HCT116 (cell line): ENCODE measurements around the gene CHSY1. TPM values are rescaled to one million over a fixed set of nuclear protein-coding genes. Genes with fewer than 3 reads are reported as not detected.

Experiments
- ATAC-seq: fragments of 200-7000 bp; cut with Tn5 transposase; 2 replicates; pipeline ENCODE4 v1.9.1; 2020; ENCODE audit warnings: mild to moderate bottlenecking, moderate library complexity
- BruUV-seq: library from RNA; stranded (reverse); fragments of 400-500 nt; replicated peaks from 2 replicates; lab custom pipeline; 2021; lab: Mats Ljungman, UMichigan
- CTCF ChIA-PET: fragments of 300-600 bp; sonication (Branson Sonifier 250); formaldehyde crosslinking; loops from one replicate; lab custom pipeline; 2021; ENCODE audit warnings: antibody characterized with exemption; lab: Charles Lee
- POLR2A ChIA-PET: fragments of 300-600, 350-600 bp; sonication (Branson Sonifier 250); formaldehyde crosslinking; loops from one replicate; lab custom pipeline; 2021; ENCODE audit warnings: antibody characterized with exemption; lab: Charles Lee
- RAD21 ChIA-PET, 2 experiments: fragments of 300-600 bp; sonication (Branson Sonifier 250); formaldehyde crosslinking; loops; one replicate each; lab custom pipeline; 2023; ENCODE audit warnings: low total read pairs in 2 of 2; ENCODE audit not compliant: uncharacterized antibody in 2 of 2, unreplicated experiment in 2 of 2, low non-redundant PET in 1 of 2; lab: Charles Lee
- DNase-seq: peaks from one replicate; pipeline ENCODE4 v3.0.0-alpha.2; 2010; ENCODE audit warnings: low read depth, low spot score
- H2AFZ ChIP-seq: fragments of 200-600 bp; shearing (Covaris generic), sonication (generic); 2 replicates; pipeline ENCODE4 v1.6.1; 2017; ENCODE audit warnings: low read depth, mixed run types, mixed read lengths, antibody characterized with exemption, low read length; ENCODE audit not compliant: poor library complexity, severe bottlenecking
- H3K27ac ChIP-seq: 2 replicates; pipeline ENCODE4 v1.5.1; 2012; ENCODE audit warnings: low read depth, low read length
- H3K27me3 ChIP-seq: fragments of 200-600 bp; sonication (generic); 2 replicates; pipeline ENCODE4 v1.6.1; 2016; ENCODE audit warnings: mixed run types, low read length, mixed read lengths; ENCODE audit not compliant: insufficient read depth
- H3K36me3 ChIP-seq, 2 experiments: fragments of 200-500 bp in 1 of 2; fragments of 200-600 bp in 1 of 2; sonication (Bioruptor generic) in 1 of 2; sonication (generic) in 1 of 2; 2 replicates each; pipeline versions ENCODE4 v1.5.1 to v1.6.1; 2014 to 2016; ENCODE audit warnings: low read length in 2 of 2, inconsistent platforms in 1 of 2, mixed read lengths in 1 of 2, mixed run types in 1 of 2; ENCODE audit not compliant: insufficient read depth in 2 of 2, control insufficient read depth in 1 of 2
- H3K4me1 ChIP-seq, 2 experiments: fragments of 200-600 bp in 1 of 2; sonication (generic) in 1 of 2; 2 replicates each; pipeline versions ENCODE4 v1.5.1 to v1.6.1; 2012 to 2017; ENCODE audit warnings: low read length in 2 of 2, inconsistent platforms in 1 of 2, mild to moderate bottlenecking in 1 of 2, mixed read lengths in 1 of 2, mixed run types in 1 of 2, moderate library complexity in 1 of 2; ENCODE audit not compliant: insufficient read depth in 2 of 2, control insufficient read depth in 1 of 2
- H3K4me2 ChIP-seq: fragments of 200-600 bp; sonication (generic); 2 replicates; pipeline ENCODE4 v1.6.1; 2017; ENCODE audit warnings: mixed run types, low read length, mixed read lengths
- H3K4me3 ChIP-seq, 2 experiments: fragments of 200-600 bp in 1 of 2; sonication (generic) in 1 of 2; replicated peaks in 1 of 2; 2 replicates each; pipeline ENCODE4 v1.5.1; 2011 to 2016; ENCODE audit warnings: low read length in 2 of 2, control low read depth in 1 of 2, low read depth in 1 of 2, mild to moderate bottlenecking in 1 of 2, mixed read lengths in 1 of 2, mixed run types in 1 of 2
- H3K79me2 ChIP-seq: fragments of 200-600 bp; sonication (generic); 2 replicates; pipeline ENCODE4 v1.6.1; 2017; ENCODE audit warnings: mild to moderate bottlenecking, mixed run types, low read length, moderate library complexity, mixed read lengths; ENCODE audit not compliant: insufficient read depth
- H3K9ac ChIP-seq: fragments of 200-600 bp; sonication (generic); 2 replicates; pipeline ENCODE4 v1.6.1; 2016; ENCODE audit warnings: low read length, mixed read lengths
- H3K9me2 ChIP-seq: fragments of 200-600 bp; sonication (generic), shearing (Covaris generic); 2 replicates; pipeline ENCODE4 v1.6.1; 2017; ENCODE audit warnings: mixed run types, mild to moderate bottlenecking, moderate library complexity; ENCODE audit not compliant: insufficient read depth
- H3K9me3 ChIP-seq, 2 experiments: fragments of 200-500 bp in 1 of 2; fragments of 200-600 bp in 1 of 2; sonication (Bioruptor generic) in 1 of 2; sonication (generic) in 1 of 2; 2 replicates each; pipeline ENCODE4 v1.6.1; 2014 to 2017; ENCODE audit warnings: low read length in 2 of 2, mixed read lengths in 2 of 2, inconsistent platforms in 1 of 2, low read depth in 1 of 2, mild to moderate bottlenecking in 1 of 2, mixed run types in 1 of 2, moderate library complexity in 1 of 2; ENCODE audit not compliant: control insufficient read depth in 1 of 2, insufficient read depth in 1 of 2
- H4K20me1 ChIP-seq: fragments of 200-600 bp; sonication (generic), shearing (Covaris generic); 2 replicates; pipeline ENCODE4 v1.6.1; 2017; ENCODE audit warnings: mixed run types, mild to moderate bottlenecking, moderate library complexity; ENCODE audit not compliant: insufficient read depth
- ELF1 ChIP-seq: IDR thresholded peaks from 2 replicates; pipeline ENCODE4 v1.6.1; 2012; ENCODE audit warnings: low read depth, borderline replicate concordance
- JUND ChIP-seq: IDR thresholded peaks from 2 replicates; pipeline ENCODE4 v1.6.1; 2012
- MAX ChIP-seq: IDR thresholded peaks from 2 replicates; pipeline ENCODE4 v1.6.1; 2012
- POLR2A ChIP-seq: IDR thresholded peaks from 2 replicates; pipeline ENCODE4 v1.7.0; 2011; ENCODE audit warnings: borderline replicate concordance; ENCODE audit not compliant: insufficient read depth, insufficient read length; ENCODE audit errors: extremely low read depth
- POLR2AphosphoS5 ChIP-seq: IDR thresholded peaks from 2 replicates; pipeline ENCODE4 v1.6.1; 2011; ENCODE audit warnings: mild to moderate bottlenecking, low read depth, low read length, moderate library complexity
- REST ChIP-seq: IDR thresholded peaks from 2 replicates; pipeline ENCODE4 v1.6.1; 2012; ENCODE audit warnings: low read depth
- SIN3A ChIP-seq: IDR thresholded peaks from 2 replicates; pipeline ENCODE4 v1.6.1; 2012; ENCODE audit warnings: low read depth
- SP1 ChIP-seq: IDR thresholded peaks from 2 replicates; pipeline ENCODE4 v1.6.1; 2012; ENCODE audit warnings: low read depth
- SRF ChIP-seq: IDR thresholded peaks from 2 replicates; pipeline ENCODE4 v1.6.1; 2012; ENCODE audit warnings: low read depth
- TCF7L2 ChIP-seq: IDR thresholded peaks from 2 replicates; pipeline ENCODE4 v1.7.0; 2011; ENCODE audit warnings: borderline replicate concordance, inconsistent platforms; ENCODE audit not compliant: insufficient read depth, insufficient read length; ENCODE audit errors: extremely low read depth
- ZBTB33 ChIP-seq: IDR thresholded peaks from 2 replicates; pipeline ENCODE4 v1.6.1; 2011; ENCODE audit warnings: mild to moderate bottlenecking, low read length, moderate library complexity; ENCODE audit not compliant: insufficient replicate concordance; ENCODE audit errors: extremely low read depth
- ZFX ChIP-seq: fragments of 450-650 bp; IDR thresholded peaks from 2 replicates; pipeline ENCODE4 v1.6.1; 2017
- ZNF274 ChIP-seq: fragments of 200-500 bp; sonication (Bioruptor generic); IDR thresholded peaks from 2 replicates; pipeline ENCODE4 v1.6.1; 2014; ENCODE audit warnings: mild to moderate bottlenecking, low read depth, low read length, inconsistent platforms
- intact Hi-C: fragments of 100-400 bp; cut with micrococcal nuclease; formaldehyde crosslinking; loops from 2 replicates; pipeline ENCODE4 v1.10.0; 2022
- total RNA-seq: library from RNA; stranded (reverse); gene quantifications from one replicate; pipeline ENCODE4 v1.2.1, GENCODE V29; 2021; ENCODE audit not compliant: unreplicated experiment

The CHSY1 gene
- total RNA-seq, 1 experiment from 2014 or later: 25.4 TPM

GRCh38 chr15:101178931-101179330 is 72.9 kb downstream of the CHSY1 start:
- H2AFZ ChIP-seq: no peak overlapping the region
- H4K20me1 ChIP-seq: 0 out of 2 replicates have a peak, but pooled peaks cover 6% of the 10 kb centered on the region
- no peaks in the 10 kb centered on the region for H3K27me3 ChIP-seq
- RAD21 ChIA-PET: no interaction called here
- no peak overlapping the region for H3K9ac ChIP-seq
- H3K27ac ChIP-seq: no peak overlapping the region
- H3K36me3 ChIP-seq: peaks cover 12% of the 10 kb centered on the region in 2 experiments; a peak in 2 of 4 replicates
- BruUV-seq: no TSS peak
- H3K79me2 ChIP-seq: peaks cover 54% of the 10 kb centered on the region
- no peaks in the 10 kb centered on the region for H3K9me3 ChIP-seq
- POLR2A ChIA-PET: no interaction called here
- no peaks in the 10 kb centered on the region for H3K4me1 ChIP-seq
- no peak for TF ChIP-seq JUND
- no peak for TF ChIP-seq ZBTB33
- no peak for TF ChIP-seq ZFX
- H3K9me2 ChIP-seq: no peaks in the 10 kb centered on the region
- H3K4me3 ChIP-seq: no peak overlapping the region
- no peak overlapping the region for H3K4me2 ChIP-seq
- DNase-seq (no peak), ATAC-seq (no peak)
- CTCF ChIA-PET: no interaction called here
- intact Hi-C loops: no loop called here

GRCh38 chr15:101178479-101178878 is 73.4 kb downstream of the CHSY1 start:
- Histone ChIP-seq H3K4me2 (no peak overlapping the region), H3K9ac (no peak overlapping the region), H3K27me3 (no peaks in the 10 kb centered on the region), H2AFZ (no peak overlapping the region), H3K4me1 (no peaks in the 10 kb centered on the region), H3K9me3 (no peaks in the 10 kb centered on the region), H3K27ac (no peak overlapping the region), H4K20me1 (0 out of 2 replicates have a peak, but pooled peaks cover 6% of the 10 kb centered on the region), H3K36me3 (peaks cover 12% of the 10 kb centered on the region in 2 experiments; a peak in 2 of 4 replicates), H3K4me3 (no peak overlapping the region), H3K79me2 (peaks cover 49% of the 10 kb centered on the region), H3K9me2 (no peaks in the 10 kb centered on the region)
- intact Hi-C loops: no loop called here
- ATAC-seq (no peak), DNase-seq (no peak)
- ChIA-PET RAD21 (no interaction called here), CTCF (no interaction called here), POLR2A (no interaction called here)
- no TSS peak for BruUV-seq
- TF ChIP-seq TCF7L2: no peak
- no peak for TF ChIP-seq ZFX
- no peak for TF ChIP-seq SIN3A
- TF ChIP-seq POLR2A: no peak
- TF ChIP-seq SP1: no peak
- TF ChIP-seq ELF1: no peak
- TF ChIP-seq MAX: no peak
- no peak for TF ChIP-seq SRF
- TF ChIP-seq ZNF274: no peak
- TF ChIP-seq REST: no peak
- TF ChIP-seq JUND: no peak
- TF ChIP-seq ZBTB33: no peak
- TF ChIP-seq POLR2AphosphoS5: no peak
